Parathyroid adenoma (tissue), 2 donors: ENCODE data around the gene LDAF1.

Source experiments
- H2AFZ ChIP-seq: fragments of 300-600 bp; sonication (generic); one replicate; pipeline ENCODE4 v1.7.0; 2017; ENCODE audit warnings: antibody characterized with exemption, mild to moderate bottlenecking
- H3K27ac ChIP-seq: fragments of 300-600 bp; sonication (generic); one replicate; pipeline ENCODE4 v1.7.0; 2017
- H3K27me3 ChIP-seq: fragments of 300-600 bp; sonication (generic); one replicate; pipeline ENCODE4 v1.7.0; 2017; ENCODE audit warnings: low read length; ENCODE audit not compliant: control insufficient read depth, insufficient read depth
- H3K36me3 ChIP-seq: fragments of 300-600 bp; sonication (generic); one replicate; pipeline ENCODE4 v1.7.0; 2017; ENCODE audit warnings: low read length; ENCODE audit not compliant: control insufficient read depth, insufficient read depth
- H3K4me1 ChIP-seq: fragments of 300-600 bp; sonication (generic); one replicate; pipeline ENCODE4 v1.7.0; 2017; ENCODE audit warnings: control low read depth
- H3K4me2 ChIP-seq: fragments of 300-600 bp; sonication (generic); one replicate; pipeline ENCODE4 v1.7.0; 2017; ENCODE audit warnings: low read length
- H3K4me3 ChIP-seq: fragments of 300-600 bp; sonication (generic); one replicate; pipeline ENCODE4 v1.7.0; 2017; ENCODE audit warnings: low read depth, low read length
- H3K79me2 ChIP-seq: fragments of 300-600 bp; sonication (generic); one replicate; pipeline ENCODE4 v1.7.0; 2017; ENCODE audit warnings: control low read depth
- H3K9ac ChIP-seq: fragments of 300-600 bp; sonication (generic); one replicate; pipeline ENCODE4 v1.7.0; 2017; ENCODE audit warnings: mild to moderate bottlenecking
- H3K9me3 ChIP-seq: fragments of 300-600 bp; sonication (generic); one replicate; pipeline ENCODE4 v1.7.0; 2017; ENCODE audit warnings: low read length; ENCODE audit not compliant: control insufficient read depth
- CTCF ChIP-seq: fragments of 300-600 bp; sonication (generic); IDR thresholded peaks from one replicate; pipeline ENCODE4 v1.7.0; 2017; ENCODE audit warnings: antibody characterized with exemption, mild to moderate bottlenecking
- donor health status: primary hyperparathyroidism.

LDAF1 gene

GRCh38 chr16:21185659-21186325 lies 27.3 kb downstream of the LDAF1 start:
- H3K9me3 ChIP-seq = no peaks in the 10 kb centered on the region
- no peak overlapping the region for H3K4me3 ChIP-seq
- no peak for TF ChIP-seq CTCF

GRCh38 chr16:21186326-21186691 lies 27.8 kb downstream of the LDAF1 start:
- Histone ChIP-seq H3K27me3 (no peaks in the 10 kb centered on the region), H3K27ac (no peak overlapping the region), H3K36me3 (no peaks in the 10 kb centered on the region), H3K9ac (no peak overlapping the region), H3K79me2 (no peaks in the 10 kb centered on the region), H3K4me3 (no peak overlapping the region), H3K9me3 (no peaks in the 10 kb centered on the region), H3K4me1 (no peaks in the 10 kb centered on the region), H3K4me2 (no peak overlapping the region), H2AFZ (no peak overlapping the region)
- TF ChIP-seq CTCF = no peak

More at GRCh38 chr16:21185659-21186325, 27.3 kb downstream of the LDAF1 start:
- Histone ChIP-seq H3K36me3 (no peaks in the 10 kb centered on the region), H3K9ac (no peak overlapping the region), H2AFZ (no peak overlapping the region), H3K27me3 (no peaks in the 10 kb centered on the region), H3K4me2 (no peak overlapping the region), H3K79me2 (no peaks in the 10 kb centered on the region), H3K4me1 (no peaks in the 10 kb centered on the region), H3K27ac (no peak overlapping the region)

GRCh38 chr16:21189311-21189710 lies 30.8 kb downstream of the LDAF1 start:
- H3K79me2 ChIP-seq = no peaks in the 10 kb centered on the region
- H2AFZ ChIP-seq = no peak overlapping the region
- H3K27ac ChIP-seq = no peak overlapping the region
- no peaks in the 10 kb centered on the region for H3K4me1 ChIP-seq
- H3K9me3 ChIP-seq = no peaks in the 10 kb centered on the region
- H3K36me3 ChIP-seq = no peaks in the 10 kb centered on the region
- H3K9ac ChIP-seq = no peak overlapping the region
- TF ChIP-seq CTCF = no peak
- no peaks in the 10 kb centered on the region for H3K27me3 ChIP-seq
- H3K4me2 ChIP-seq = no peak overlapping the region
- H3K4me3 ChIP-seq = no peak overlapping the region

GRCh38 chr16:21190013-21190412 lies 31.5 kb downstream of the LDAF1 start:
- Histone ChIP-seq H3K4me1 (no peaks in the 10 kb centered on the region), H3K27me3 (no peaks in the 10 kb centered on the region), H3K9me3 (no peaks in the 10 kb centered on the region), H2AFZ (no peak overlapping the region), H3K9ac (no peak overlapping the region), H3K4me2 (no peak overlapping the region), H3K79me2 (no peaks in the 10 kb centered on the region), H3K36me3 (no peaks in the 10 kb centered on the region), H3K4me3 (no peak overlapping the region), H3K27ac (no peak overlapping the region)
- TF ChIP-seq CTCF = no peak

- Histone ChIP-seq H3K9ac (no peak overlapping the region), H3K36me3 (no peaks in the 10 kb centered on the region), H2AFZ (no peak overlapping the region), H3K79me2 (no peaks in the 10 kb centered on the region), H3K27ac (no peak overlapping the region), H3K4me2 (no peak overlapping the region), H3K4me1 (no peaks in the 10 kb centered on the region), H3K4me3 (no peak overlapping the region), H3K27me3 (no peaks in the 10 kb centered on the region), H3K9me3 (no peaks in the 10 kb centered on the region)
- TF ChIP-seq CTCF = no peak
Observed at GRCh38 chr16:21190599-21190998, 32.1 kb downstream of the LDAF1 start.
